Umbilical cord (tissue), 1 donor: Measurements from ENCODE around the gene ZNF570. TPM values are rescaled to one million over a fixed set of nuclear protein-coding genes. Genes with fewer than 3 reads are reported as not detected.

ENCODE experiments used
- total RNA-seq: library from RNA; depleted of rRNA; stranded (reverse); fragments of >200 nt; gene quantifications from one replicate; pipeline ENCODE4 v1.2.3, GENCODE V29; 2014; ENCODE audit warnings: low replicate concordance; ENCODE audit not compliant: insufficient read depth

The ZNF570 gene
- total RNA-seq, 1 donor from 2014 or later = 9.6 TPM

Other genes with a start within 250 kb of the ZNF570 start
- 16.6 TPM for gene ZNF527, start 98.3 kb upstream of the ZNF570 start, total RNA-seq
- gene ZNF569, start 1.9 kb upstream of the ZNF570 start, total RNA-seq = 27.0 TPM
- gene ZNF793, start 37.6 kb downstream of the ZNF570 start, total RNA-seq = 10.4 TPM
- gene ZNF571, start 125.4 kb downstream of the ZNF570 start, total RNA-seq = 15.6 TPM
- gene ZNF540, start 125.5 kb downstream of the ZNF570 start, total RNA-seq = 3.4 TPM
- gene ZFP30, start 186.1 kb downstream of the ZNF570 start, total RNA-seq = 35.4 TPM